Activated CD4-positive, alpha-beta memory T cell treated with anti-CD3 and anti-CD28 coated beads, Interleukin-2, amount 10 ng/mL, durations not matched to agents 7 days and 5 days (primary cell): ENCODE data around the gene TPPP3. TPM values are rescaled to one million over a fixed set of nuclear protein-coding genes. Genes with fewer than 3 reads are reported as not detected.
"Not testable (repeated sequence)": the region's sequence is repeated elsewhere in the genome, so short reads cannot be mapped to it uniquely, and the experiment has no call there.

ENCODE experiments used
- CTCF ChIA-PET: fragments of 350-600 bp; sonication (Branson Sonifier 250); formaldehyde crosslinking; loops from one replicate; lab custom pipeline; 2021; ENCODE audit warnings: antibody characterized with exemption, inconsistent platforms; lab: Charles Lee
- POLR2A ChIA-PET: fragments of 350-600 bp; sonication (Branson Sonifier 250); formaldehyde crosslinking; loops from one replicate; lab custom pipeline; 2021; ENCODE audit warnings: antibody characterized with exemption; lab: Charles Lee
- DNase-seq: peaks from one replicate; pipeline ENCODE4 v3.0.0-alpha.2; 2020
- H3K27ac Mint-ChIP-seq: one replicate; pipeline ENCODE4 v1.8.0; 2021; ENCODE audit warnings: mild to moderate bottlenecking, mixed read lengths
- H3K27me3 Mint-ChIP-seq: one replicate; pipeline ENCODE4 v1.8.0; 2021; ENCODE audit warnings: mixed read lengths
- H3K36me3 Mint-ChIP-seq: one replicate; pipeline ENCODE4 v1.8.0; 2021; ENCODE audit warnings: low read depth, mixed read lengths
- H3K4me1 Mint-ChIP-seq: one replicate; pipeline ENCODE4 v1.8.0; 2021; ENCODE audit warnings: mixed read lengths
- H3K4me3 Mint-ChIP-seq: one replicate; pipeline ENCODE4 v1.8.0; 2021; ENCODE audit warnings: mild to moderate bottlenecking, mixed read lengths
- H3K9me3 Mint-ChIP-seq: one replicate; pipeline ENCODE4 v1.8.0; 2021; ENCODE audit warnings: mixed read lengths
- total RNA-seq, 2 experiments: library from RNA; stranded (reverse); gene quantifications; one replicate each; pipeline ENCODE4 v1.2.3, GENCODE V29; 2021

Gene TPPP3
- total RNA-seq, 2 experiments from 2014 or later, result not detected

GRCh38 chr16:67361038-67361437, 32.3 kb downstream of the TPPP3 start:
- no peaks in the 10 kb centered on the region for H3K9me3 Mint-ChIP-seq
- ChIA-PET CTCF (no interaction called here), POLR2A (no interaction called here)
- H3K4me1 Mint-ChIP-seq, result peaks cover 16% of the 10 kb centered on the region
- no peak overlapping the region for H3K27ac Mint-ChIP-seq
- H3K36me3 Mint-ChIP-seq, result no peaks in the 10 kb centered on the region
- H3K27me3 Mint-ChIP-seq, result peaks cover 22% of the 10 kb centered on the region
- H3K4me3 Mint-ChIP-seq, result no peak overlapping the region
- DNase-seq, result no peak

DNA sequence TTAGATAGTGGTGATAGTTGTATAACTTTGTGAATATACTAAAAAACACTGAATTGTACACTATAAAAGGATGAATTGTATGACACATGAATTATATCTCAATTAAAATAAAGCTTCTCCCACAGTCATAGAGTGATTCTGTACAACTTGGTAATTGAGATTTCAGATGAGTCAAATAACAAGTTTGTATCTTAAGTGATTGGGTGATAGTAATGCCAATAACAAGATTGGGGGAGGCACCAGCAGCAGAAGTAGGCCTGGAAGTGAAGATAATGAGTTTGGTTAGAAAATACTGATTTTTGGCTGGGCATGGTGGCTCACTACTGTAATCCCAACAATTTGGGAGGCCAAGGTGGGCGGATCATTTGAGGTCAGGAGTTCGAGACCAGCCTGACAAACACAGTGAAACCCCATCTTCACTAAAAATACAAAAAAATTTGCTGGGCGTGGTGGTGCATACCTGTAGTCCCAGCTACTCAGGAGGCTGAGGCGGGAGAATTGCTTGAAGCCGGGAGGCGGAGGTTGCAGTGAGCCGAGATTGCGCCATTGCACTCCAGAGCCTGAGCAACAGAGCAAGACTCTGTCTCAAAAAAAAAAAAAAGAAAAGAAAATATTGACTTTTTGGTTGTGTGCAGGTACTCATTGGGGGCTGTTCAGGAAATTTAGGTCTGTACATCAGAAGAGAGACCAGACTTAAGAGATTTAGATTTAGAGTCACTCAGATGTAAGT, 33.6 kb downstream of the TPPP3 start:
- H3K9me3 Mint-ChIP-seq, DNase-seq, H3K4me3 Mint-ChIP-seq, POLR2A ChIA-PET, CTCF ChIA-PET, H3K36me3 Mint-ChIP-seq, H3K27ac Mint-ChIP-seq: not testable (repeated sequence)
- H3K27me3 Mint-ChIP-seq, result peaks cover 19% of the 10 kb centered on the region
- H3K4me1 Mint-ChIP-seq, result peaks cover 11% of the 10 kb centered on the region

GRCh38 chr16:67357561-67357960, 35.7 kb downstream of the TPPP3 start:
- Mint-ChIP-seq H3K27ac (no peak overlapping the region), H3K9me3 (no peaks in the 10 kb centered on the region), H3K27me3 (peaks cover 12% of the 10 kb centered on the region), H3K4me1 (peaks cover 11% of the 10 kb centered on the region), H3K4me3 (no peak overlapping the region), H3K36me3 (no peaks in the 10 kb centered on the region)
- DNase-seq, result no peak
- CTCF ChIA-PET, result interaction anchor here (0.7 to 1.5 kb wide), 4 partner anchors 8 to 223 kb away, joined by 3 to 4 read pairs (median 3); partner anchors contain the start of gene TPPP3
- POLR2A ChIA-PET, result interaction anchor here (0.7 kb wide), 1 partner anchor 467 kb away, joined by 3 read pairs; no protein-coding TSS in a partner anchor

DNA sequence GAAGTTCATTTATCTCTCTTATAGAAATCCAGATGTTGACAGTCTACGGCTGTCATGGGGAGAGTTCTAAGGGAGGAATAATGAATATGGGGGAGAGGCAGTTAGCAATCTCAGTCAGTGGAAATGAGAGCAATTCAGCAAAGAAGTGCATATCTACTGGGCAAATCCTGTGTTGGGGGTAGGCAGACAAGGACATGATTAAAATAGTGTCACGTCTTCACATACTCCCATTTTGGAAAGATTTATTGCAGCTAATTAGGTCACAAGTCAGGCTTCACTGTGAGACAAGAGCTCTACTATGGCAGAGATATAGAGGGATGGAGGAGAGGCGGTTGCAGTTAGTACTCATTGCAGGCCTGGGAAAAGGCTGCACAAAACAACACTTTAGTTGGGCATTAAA, 36.9 kb downstream of the TPPP3 start:
- Mint-ChIP-seq H3K9me3 (no peaks in the 10 kb centered on the region), H3K27ac (no peak overlapping the region), H3K4me1 (peaks cover 11% of the 10 kb centered on the region), H3K36me3 (no peaks in the 10 kb centered on the region), H3K4me3 (no peak overlapping the region), H3K27me3 (peaks cover 12% of the 10 kb centered on the region)
- ChIA-PET POLR2A (no interaction called here), CTCF (no interaction called here)
- no peak for DNase-seq

GRCh38 chr16:67352463-67352862, 40.8 kb downstream of the TPPP3 start:
- not testable (repeated sequence) for H3K9me3 Mint-ChIP-seq, DNase-seq, H3K27ac Mint-ChIP-seq, H3K4me3 Mint-ChIP-seq, H3K36me3 Mint-ChIP-seq
- Mint-ChIP-seq H3K4me1 (peaks cover 11% of the 10 kb centered on the region), H3K27me3 (peaks cover 15% of the 10 kb centered on the region)
- CTCF ChIA-PET, result interaction anchor here (0.6 to 2.5 kb wide), 7 partner anchors 10 to 154 kb away, joined by 3 to 7 read pairs (median 4); partner anchors contain the start of genes LRRC36 and ZDHHC1
- POLR2A ChIA-PET, result interaction anchor here (0.6 kb wide), 1 partner anchor 115 kb away, joined by 3 read pairs; no protein-coding TSS in a partner anchor

- CTCF ChIA-PET, result interaction anchor here (1.3 to 1.4 kb wide), 2 partner anchors 12 to 50 kb away, joined by 3 read pairs; no protein-coding TSS in a partner anchor
- POLR2A ChIA-PET, result no interaction called here
- H3K9me3 Mint-ChIP-seq, result no peaks in the 10 kb centered on the region
- H3K27me3 Mint-ChIP-seq, result peaks cover 16% of the 10 kb centered on the region
- no peaks in the 10 kb centered on the region for H3K36me3 Mint-ChIP-seq
- H3K4me1 Mint-ChIP-seq, result no peaks in the 10 kb centered on the region
- DNase-seq, result no peak
- no peak overlapping the region for H3K4me3 Mint-ChIP-seq
- no peak overlapping the region for H3K27ac Mint-ChIP-seq
Measured at GRCh38 chr16:67350324-67350723, 43.0 kb downstream of the TPPP3 start.

DNA sequence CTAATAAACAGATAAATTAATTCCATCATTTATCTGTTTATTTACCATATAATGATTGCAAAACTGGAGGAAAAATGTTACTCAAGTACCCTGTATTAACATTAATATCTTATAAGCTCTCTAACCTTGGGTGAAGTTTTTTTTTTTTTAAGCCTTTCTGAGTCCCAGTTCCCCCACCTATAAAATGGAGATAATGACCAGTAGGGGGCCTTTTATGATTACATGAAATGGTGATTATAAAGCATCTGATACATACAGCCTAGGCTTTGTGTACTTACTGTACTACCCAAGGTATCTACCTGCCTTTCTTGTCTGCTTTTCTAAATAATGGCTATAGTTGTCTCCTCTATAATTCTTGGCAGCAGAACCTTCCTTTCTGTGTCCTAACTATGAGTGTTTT, 44.1 kb downstream of the TPPP3 start:
- Mint-ChIP-seq H3K4me3 (no peak overlapping the region), H3K27me3 (peaks cover 16% of the 10 kb centered on the region), H3K27ac (no peak overlapping the region), H3K9me3 (no peaks in the 10 kb centered on the region), H3K36me3 (no peaks in the 10 kb centered on the region), H3K4me1 (no peaks in the 10 kb centered on the region)
- ChIA-PET CTCF (interaction anchor here (1.0 to 1.6 kb wide), 2 partner anchors 8 to 89 kb away, joined by 3 to 5 read pairs; no protein-coding TSS in a partner anchor), POLR2A (no interaction called here)
- no peak for DNase-seq

DNA sequence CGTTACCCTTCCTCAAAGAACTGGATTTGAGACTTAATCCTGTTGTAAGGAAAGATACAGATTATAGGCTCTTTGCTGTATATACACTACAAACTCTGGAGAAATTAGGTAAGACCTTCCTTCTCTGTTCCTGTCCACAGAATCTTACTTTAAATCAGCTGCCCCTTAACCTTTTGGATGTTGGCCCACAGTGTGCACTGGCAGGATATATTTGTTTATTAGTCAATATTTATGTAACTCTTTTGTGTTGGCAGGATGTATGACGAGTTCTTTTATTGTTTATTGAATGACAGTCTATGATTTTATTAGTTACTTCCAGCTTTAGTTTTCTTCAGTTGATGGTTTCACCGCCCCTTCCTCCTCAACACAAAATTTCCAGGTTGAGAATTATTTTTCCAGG, 47.0 kb downstream of the TPPP3 start:
- Mint-ChIP-seq H3K27me3 (peaks cover 22% of the 10 kb centered on the region), H3K4me3 (no peak overlapping the region), H3K9me3 (no peaks in the 10 kb centered on the region), H3K4me1 (no peaks in the 10 kb centered on the region), H3K27ac (no peak overlapping the region), H3K36me3 (no peaks in the 10 kb centered on the region)
- POLR2A ChIA-PET, result interaction anchor here (0.9 kb wide), 1 partner anchor 99 kb away, joined by 3 read pairs; the partner anchor contains the start of gene FHOD1
- CTCF ChIA-PET, result interaction anchor here (0.8 to 1.5 kb wide), 4 partner anchors 20 to 85 kb away, joined by 3 read pairs; partner anchors contain the start of genes KCTD19, LRRC36 and TPPP3
- DNase-seq, result no peak

- DNase-seq, result no peak
- H3K27me3 Mint-ChIP-seq, result peaks cover 22% of the 10 kb centered on the region
- H3K9me3 Mint-ChIP-seq, result no peaks in the 10 kb centered on the region
- ChIA-PET POLR2A (interaction anchor here (0.6 kb wide), 1 partner anchor 86 kb away, joined by 4 read pairs; no protein-coding TSS in a partner anchor), CTCF (interaction anchor here (0.6 to 1.5 kb wide), 2 partner anchors 14 to 47 kb away, joined by 3 to 4 read pairs; no protein-coding TSS in a partner anchor)
- H3K27ac Mint-ChIP-seq, result no peak overlapping the region
- H3K4me3 Mint-ChIP-seq, result no peak overlapping the region
- no peaks in the 10 kb centered on the region for H3K4me1 Mint-ChIP-seq
- no peaks in the 10 kb centered on the region for H3K36me3 Mint-ChIP-seq
Measured at GRCh38 chr16:67345401-67345800, 47.9 kb downstream of the TPPP3 start.

DNA sequence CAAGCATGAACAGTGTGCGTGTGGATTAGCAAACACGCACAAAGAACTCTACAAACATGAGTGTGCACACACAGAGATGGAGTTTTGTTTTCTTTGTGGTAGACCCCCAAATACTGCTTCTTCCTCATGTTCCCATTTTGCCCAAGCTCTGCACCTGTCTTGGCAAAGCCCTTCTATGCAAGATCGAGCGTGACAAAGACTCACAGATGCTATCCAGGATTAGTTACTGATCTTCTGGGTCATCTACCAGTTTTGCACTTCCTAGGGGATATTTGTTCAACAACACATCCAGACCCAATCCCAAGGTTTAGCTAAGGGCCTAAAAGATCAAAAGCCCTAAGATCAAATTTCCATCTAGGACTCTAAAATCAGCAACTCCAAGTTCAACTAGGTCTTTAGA, 50.7 kb downstream of the TPPP3 start:
- CTCF ChIA-PET, result no interaction called here
- Mint-ChIP-seq H3K27ac (no peak overlapping the region), H3K27me3 (peaks cover 19% of the 10 kb centered on the region), H3K9me3 (no peaks in the 10 kb centered on the region), H3K4me1 (no peaks in the 10 kb centered on the region), H3K36me3 (no peaks in the 10 kb centered on the region), H3K4me3 (no peak overlapping the region)
- POLR2A ChIA-PET, result no interaction called here
- no peak for DNase-seq

GRCh38 chr16:67341250-67341649, 52.0 kb downstream of the TPPP3 start:
- no peak overlapping the region for H3K27ac Mint-ChIP-seq
- no peaks in the 10 kb centered on the region for H3K9me3 Mint-ChIP-seq
- ChIA-PET CTCF (no interaction called here), POLR2A (no interaction called here)
- no peaks in the 10 kb centered on the region for H3K36me3 Mint-ChIP-seq
- no peaks in the 10 kb centered on the region for H3K4me1 Mint-ChIP-seq
- peaks cover 17% of the 10 kb centered on the region for H3K27me3 Mint-ChIP-seq
- H3K4me3 Mint-ChIP-seq, result no peak overlapping the region
- no peak for DNase-seq
